IMR-90 (cell line): Measurements from ENCODE around the gene DSCAML1. TPM values are rescaled to one million over a fixed set of nuclear protein-coding genes. Genes with fewer than 3 reads are reported as not detected.

Source experiments
- ATAC-seq: fragments of 200-7000 bp; cut with Tn5 transposase; 2 replicates; pipeline ENCODE4 v1.9.1; 2020; ENCODE audit warnings: low read depth, mild to moderate bottlenecking, moderate library complexity
- BruUV-seq: library from RNA; stranded (reverse); fragments of 400-500 nt; replicated peaks from 2 replicates; lab custom pipeline; 2021; lab: Mats Ljungman, UMichigan
- CTCF ChIA-PET: fragments of 300-600 bp; formaldehyde crosslinking; extraction: SDS; loops from one replicate; lab custom pipeline; 2021; ENCODE audit warnings: antibody characterized with exemption; lab: Yijun Ruan, JAX
- POLR2A ChIA-PET: fragments of 300-600 bp; sonication (Branson Sonifier 250); formaldehyde crosslinking; loops from one replicate; lab custom pipeline; 2022; ENCODE audit warnings: antibody characterized with exemption; ENCODE audit not compliant: unreplicated experiment; lab: Charles Lee
- DNase-seq: peaks from one replicate; pipeline ENCODE4 v3.0.0; 2013
- H2AFZ ChIP-seq: replicated peaks from 2 replicates; pipeline ENCODE3; 2013; ENCODE audit warnings: low read length, mild to moderate bottlenecking; ENCODE audit not compliant: poor library complexity
- H2AK5ac ChIP-seq: 2 replicates; pipeline ENCODE4 v1.6.1; 2013; ENCODE audit warnings: low read depth, low read length, inconsistent platforms
- H2AK9ac ChIP-seq: replicated peaks from 2 replicates; pipeline ENCODE3; 2013; ENCODE audit warnings: mild to moderate bottlenecking, low read depth, low read length, moderate library complexity; ENCODE audit not compliant: poor library complexity
- H2BK120ac ChIP-seq: 2 replicates; pipeline ENCODE4 v1.6.1; 2013; ENCODE audit warnings: low read depth, low read length, inconsistent platforms
- H2BK15ac ChIP-seq: 3 replicates; pipeline ENCODE4 v1.6.1; 2013; ENCODE audit warnings: low read depth, low read length, inconsistent platforms
- H2BK20ac ChIP-seq: 2 replicates; pipeline ENCODE4 v1.6.1; 2013; ENCODE audit warnings: low read depth, mild to moderate bottlenecking, inconsistent platforms, low read length, moderate library complexity
- H2BK5ac ChIP-seq: 2 replicates; pipeline ENCODE4 v1.6.1; 2013; ENCODE audit warnings: mild to moderate bottlenecking, low read depth, low read length, inconsistent platforms; ENCODE audit not compliant: poor library complexity, severe bottlenecking
- H3K14ac ChIP-seq: replicated peaks from 2 replicates; pipeline ENCODE4 v1.6.1; 2013; ENCODE audit warnings: low read depth, low read length, inconsistent platforms
- H3K18ac ChIP-seq: 2 replicates; pipeline ENCODE4 v1.6.1; 2013; ENCODE audit warnings: low read depth, low read length, control low read depth
- H3K23ac ChIP-seq: 2 replicates; pipeline ENCODE4 v1.6.1; 2013; ENCODE audit warnings: low read depth, low read length, inconsistent platforms
- H3K27ac ChIP-seq: 2 replicates; pipeline ENCODE4 v1.5.1; 2013; ENCODE audit warnings: mild to moderate bottlenecking, control low read depth, low read length; ENCODE audit not compliant: insufficient read depth
- H3K27me3 ChIP-seq: 2 replicates; pipeline ENCODE4 v1.6.1; 2013; ENCODE audit warnings: low read length; ENCODE audit not compliant: control insufficient read depth, insufficient read depth
- H3K36me3 ChIP-seq: 2 replicates; pipeline ENCODE4 v1.6.1; 2013; ENCODE audit warnings: low read length, mixed read lengths; ENCODE audit not compliant: control insufficient read depth, insufficient read depth
- H3K4ac ChIP-seq: 2 replicates; pipeline ENCODE4 v1.6.1; 2013; ENCODE audit warnings: low read depth, low read length, inconsistent platforms
- H3K4me1 ChIP-seq: 2 replicates; pipeline ENCODE4 v1.6.1; 2013; ENCODE audit warnings: low read length, mixed read lengths; ENCODE audit not compliant: control insufficient read depth, insufficient read depth
- H3K4me2 ChIP-seq: 2 replicates; pipeline ENCODE4 v1.6.1; 2013; ENCODE audit warnings: low read depth, mild to moderate bottlenecking, control low read depth, low read length, moderate library complexity
- H3K4me3 ChIP-seq: 2 replicates; pipeline ENCODE4 v1.5.1; 2013; ENCODE audit warnings: low read depth, mild to moderate bottlenecking, control low read depth, low read length, moderate library complexity; ENCODE audit not compliant: insufficient read depth
- H3K56ac ChIP-seq: 2 replicates; pipeline ENCODE4 v1.6.1; 2013; ENCODE audit warnings: low read length, inconsistent platforms; ENCODE audit not compliant: insufficient read depth; ENCODE audit errors: extremely low read depth
- H3K79me1 ChIP-seq, 2 experiments: 2 replicates each; pipeline ENCODE4 v1.6.1; 2013; ENCODE audit warnings: low read length in 2 of 2, inconsistent platforms in 1 of 2, low read depth in 1 of 2
- H3K9ac ChIP-seq: 2 replicates; pipeline ENCODE4 v1.6.1; 2013; ENCODE audit warnings: low read depth, low read length, control low read depth
- H3K9me1 ChIP-seq: 2 replicates; pipeline ENCODE4 v1.6.1; 2013; ENCODE audit warnings: low read length, inconsistent platforms; ENCODE audit not compliant: insufficient read depth
- H3K9me3 ChIP-seq: 2 replicates; pipeline ENCODE4 v1.6.1; 2013; ENCODE audit warnings: low read length; ENCODE audit not compliant: control insufficient read depth, insufficient read depth
- H4K20me1 ChIP-seq: 2 replicates; pipeline ENCODE4 v1.6.1; 2013; ENCODE audit warnings: low read length, inconsistent platforms; ENCODE audit not compliant: insufficient read depth
- H4K5ac ChIP-seq: 2 replicates; pipeline ENCODE4 v1.6.1; 2013; ENCODE audit warnings: mild to moderate bottlenecking, low read depth, low read length, control low read depth
- H4K8ac ChIP-seq, 2 experiments: 2 replicates each; pipeline ENCODE4 v1.6.1; 2013; ENCODE audit warnings: low read depth in 2 of 2, low read length in 2 of 2, control low read depth in 1 of 2, inconsistent platforms in 1 of 2
- H4K91ac ChIP-seq: 2 replicates; pipeline ENCODE4 v1.6.1; 2013; ENCODE audit warnings: low read depth, low read length, inconsistent platforms; ENCODE audit not compliant: insufficient read depth
- CEBPB ChIP-seq: IDR thresholded peaks from 2 replicates; pipeline ENCODE4 v1.6.1; 2012; ENCODE audit warnings: low read depth, low read length, improper control_type of control experiment
- RCOR1 ChIP-seq: IDR thresholded peaks from 2 replicates; pipeline ENCODE4 v1.6.1; 2012; ENCODE audit warnings: mild to moderate bottlenecking, low read length, improper control_type of control experiment; ENCODE audit not compliant: insufficient replicate concordance
- WGBS, 2 experiments: methylation state at CpG; one replicate each; pipeline versions ENCODE4 v1.1.5 to v1.1.7; 2013; ENCODE audit warnings: missing lambda C conversion rate in 2 of 2; ENCODE audit not compliant: insufficient read length in 1 of 2; ENCODE audit errors: extremely low coverage in 2 of 2; 5-methylcytosine and 5-hydroxymethylcytosine counted together
- dilution Hi-C: fragments of 300-500 bp; cut with HindIII; formaldehyde crosslinking; loops from one replicate; pipeline ENCODE4 v1.14.3; 2018; ENCODE audit warnings: low sequenced_read_pairs; ENCODE audit not compliant: unreplicated experiment
- in situ Hi-C: fragments of 300-500 bp; cut with MboI; formaldehyde crosslinking; loops from 3 replicates; pipeline ENCODE4 v1.14.3; 2019; ENCODE audit warnings: low sequenced_read_pairs, inconsistent platforms, mixed read lengths
- intact Hi-C: fragments of 100-400 bp; cut with micrococcal nuclease; formaldehyde crosslinking; loops from 2 replicates; pipeline ENCODE4 v1.10.0; 2022
- polyA plus RNA-seq, 3 experiments: library from polyadenylated mRNA; depleted of rRNA; stranded (reverse); fragments of >200 nt; gene quantifications; 2 replicates each; pipeline ENCODE4 v1.2.3, GENCODE V29; 2012; ENCODE audit warnings: low replicate concordance in 1 of 3
- total RNA-seq: library from RNA; depleted of rRNA; stranded (reverse); fragments of >200 nt; gene quantifications from 2 replicates; pipeline ENCODE4 v1.2.3, GENCODE V29; 2012
- TF ChIP-seq, protein P1 (sequence below): fragments of 150-350 bp; IDR thresholded peaks from 2 replicates; pipeline ENCODE4 v1.6.1; 2016; ENCODE audit warnings: low read depth, mild to moderate bottlenecking, low read length, moderate library complexity, borderline replicate concordance

DSCAML1 gene
- total and polyA plus RNA-seq, 2 of the 4 experiments (the other 2 are of a cell fraction): not detected

DNA sequence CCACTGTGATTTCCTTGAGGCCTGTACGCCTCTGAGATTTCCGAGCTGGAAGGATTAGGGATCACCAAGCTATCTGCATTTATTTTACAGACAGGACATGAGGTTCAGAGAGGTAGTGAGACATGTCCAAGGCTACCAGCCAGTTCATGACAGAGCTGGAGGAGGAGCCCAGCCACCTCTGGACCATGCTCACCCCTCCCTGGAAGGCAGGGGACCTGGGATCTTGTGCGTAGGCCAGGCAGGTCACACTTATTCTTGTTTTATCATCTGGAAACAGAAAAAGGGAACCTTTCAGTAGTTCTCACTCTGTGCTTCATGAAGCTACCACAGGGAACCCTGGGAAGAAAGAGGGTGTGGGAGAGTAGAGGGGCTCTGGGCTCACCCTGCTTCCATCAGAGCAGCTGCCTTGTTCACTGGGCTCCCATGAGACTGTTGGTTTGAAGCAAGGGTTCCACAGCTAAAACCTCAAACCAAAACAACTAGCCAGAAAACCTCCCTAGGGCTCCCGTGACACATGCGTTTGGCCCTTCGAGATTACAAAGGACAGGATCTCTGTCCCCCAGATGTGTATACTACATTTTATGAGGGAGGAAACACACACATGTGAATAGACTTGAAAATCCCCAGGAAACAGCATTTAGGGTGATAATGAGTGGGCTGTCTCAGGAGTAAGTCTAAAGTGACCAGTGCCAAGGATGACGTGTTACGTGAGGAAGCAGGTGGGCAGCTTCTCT is 106.4 kb downstream of the DSCAML1 start:
- no peaks in the 10 kb centered on the region for H3K79me1 ChIP-seq
- no peak overlapping the region for H2BK20ac ChIP-seq
- H3K36me3 ChIP-seq: no peaks in the 10 kb centered on the region
- H3K9me1 ChIP-seq: no peaks in the 10 kb centered on the region
- in situ Hi-C loops (no loop called here), dilution Hi-C loops (no loop called here), intact Hi-C loops (no loop called here)
- H2AK5ac ChIP-seq: no peak overlapping the region
- H3K4me1 ChIP-seq: no peaks in the 10 kb centered on the region
- no peak overlapping the region for H3K27ac ChIP-seq
- H3K9me3 ChIP-seq: no peaks in the 10 kb centered on the region
- DNase-seq: no peak
- H4K5ac ChIP-seq: no peak overlapping the region
- no peak overlapping the region for H3K4ac ChIP-seq
- no peak overlapping the region for H3K23ac ChIP-seq
- no peak overlapping the region for H3K9ac ChIP-seq
- no peak overlapping the region for H3K4me2 ChIP-seq
- H2BK5ac ChIP-seq: no peak overlapping the region
- no CpG with 5 or more reads among the region's 8 CpGs for whole genome bisulfite sequencing, 2 experiments
- no peak overlapping the region for H4K8ac ChIP-seq
- ATAC-seq: no peak
- no peak overlapping the region for H2AFZ ChIP-seq
- H3K4me3 ChIP-seq: no peak overlapping the region
- no peak overlapping the region for H2BK15ac ChIP-seq
- H2AK9ac ChIP-seq: no peak overlapping the region
- CTCF ChIA-PET: interaction anchor here (0.6 kb wide), 1 partner anchor 117 kb away, joined by 3 read pairs; no protein-coding TSS in a partner anchor
- no peak overlapping the region for H3K14ac ChIP-seq
- POLR2A ChIA-PET: no interaction called here
- no peak overlapping the region for H3K18ac ChIP-seq
- no TSS peak for BruUV-seq
- H4K20me1 ChIP-seq: no peaks in the 10 kb centered on the region
- H3K27me3 ChIP-seq: peaks cover 17% of the 10 kb centered on the region
- H3K56ac ChIP-seq: no peak overlapping the region
- TF ChIP-seq RCOR1 (no peak), CEBPB (no peak)
- TF ChIP-seq, protein P1, sequence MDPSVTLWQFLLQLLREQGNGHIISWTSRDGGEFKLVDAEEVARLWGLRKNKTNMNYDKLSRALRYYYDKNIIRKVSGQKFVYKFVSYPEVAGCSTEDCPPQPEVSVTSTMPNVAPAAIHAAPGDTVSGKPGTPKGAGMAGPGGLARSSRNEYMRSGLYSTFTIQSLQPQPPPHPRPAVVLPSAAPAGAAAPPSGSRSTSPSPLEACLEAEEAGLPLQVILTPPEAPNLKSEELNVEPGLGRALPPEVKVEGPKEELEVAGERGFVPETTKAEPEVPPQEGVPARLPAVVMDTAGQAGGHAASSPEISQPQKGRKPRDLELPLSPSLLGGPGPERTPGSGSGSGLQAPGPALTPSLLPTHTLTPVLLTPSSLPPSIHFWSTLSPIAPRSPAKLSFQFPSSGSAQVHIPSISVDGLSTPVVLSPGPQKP: no peak
- H2BK120ac ChIP-seq: no peak overlapping the region
- H4K91ac ChIP-seq: no peak overlapping the region
